K562 (cell line): ENCODE data around the gene TNFRSF19. TPM values are rescaled to one million over a fixed set of nuclear protein-coding genes. Genes with fewer than 3 reads are reported as not detected.

Source experiments
- ATAC-seq: fragments of 200-7000 bp; cut with Tn5 transposase; 3 replicates; pipeline ENCODE4 v1.9.1; 2020; ENCODE audit warnings: moderate library complexity
- BruUV-seq: library from RNA; stranded (reverse); fragments of 400-500 nt; replicated peaks from 2 replicates; lab custom pipeline; 2021; lab: Mats Ljungman, UMichigan
- CTCF ChIA-PET: fragments of 300-600 bp; formaldehyde crosslinking; extraction: SDS; loops from one replicate; lab custom pipeline; 2021; ENCODE audit warnings: low intra/inter-chr PET ratio; lab: Yijun Ruan, JAX
- POLR2A ChIA-PET: fragments of 300-600, 350-650 bp; sonication (Branson Sonifier 250); formaldehyde crosslinking; extraction: SDS; loops from one replicate; lab custom pipeline; 2021; ENCODE audit warnings: antibody characterized with exemption, inconsistent platforms; lab: Yijun Ruan, JAX
- DNase-seq, 4 experiments: peaks; one replicate each; pipeline versions ENCODE4 v3.0.0 to v3.0.0-alpha.2; 2011 to 2018; ENCODE audit warnings: low spot score in 3 of 4, mixed read lengths in 3 of 4; ENCODE audit errors: extremely low read depth in 1 of 4
- FAIRE-seq: peaks from 2 replicates; lab custom pipeline; 2011; peaks lifted over from hg19 to GRCh38; lab: Jason Lieb, UNC
- H2AFZ ChIP-seq: 2 replicates; pipeline ENCODE4 v1.6.0; 2011; ENCODE audit warnings: low read depth, low read length, control low read depth, inconsistent platforms
- H3K27ac ChIP-seq: fragments of 200-600 bp; 3 replicates; pipeline ENCODE4 v1.8.0; 2011; ENCODE audit warnings: low read depth, mild to moderate bottlenecking, control low read depth, inconsistent platforms, low read length, moderate library complexity, mixed read lengths; ENCODE audit errors: extremely low read depth
- H3K27me3 ChIP-seq, 2 experiments: fragments of 300-600 bp in 1 of 2; 2 replicates in 1 of 2; 3 replicates in 1 of 2; pipeline versions ENCODE4 v1.6.0 to v1.8.0; 2011; ENCODE audit warnings: inconsistent platforms in 2 of 2, low read length in 2 of 2, mild to moderate bottlenecking in 1 of 2, mixed read lengths in 1 of 2, moderate library complexity in 1 of 2; ENCODE audit not compliant: control insufficient read depth in 2 of 2, insufficient read depth in 2 of 2
- H3K36me3 ChIP-seq: fragments of 300-600 bp; 3 replicates; pipeline ENCODE4 v1.8.0; 2011; ENCODE audit warnings: mild to moderate bottlenecking, low read length, inconsistent platforms; ENCODE audit not compliant: control insufficient read depth, insufficient read depth
- H3K4me1 ChIP-seq, 2 experiments: fragments of 200-600 bp in 1 of 2; replicated peaks in 1 of 2; 2 replicates in 1 of 2; 3 replicates in 1 of 2; pipeline versions ENCODE4 v1.5.1 to v1.8.0; 2011; ENCODE audit warnings: inconsistent platforms in 2 of 2, low read length in 2 of 2, mild to moderate bottlenecking in 1 of 2, mixed read lengths in 1 of 2, moderate library complexity in 1 of 2; ENCODE audit not compliant: control insufficient read depth in 2 of 2, insufficient read depth in 2 of 2
- H3K4me2 ChIP-seq: 2 replicates; pipeline ENCODE4 v1.6.1; 2011; ENCODE audit warnings: low read length, control low read depth, inconsistent platforms, mixed read lengths; ENCODE audit not compliant: insufficient read depth
- H3K4me3 ChIP-seq: fragments of 200-600 bp; sonication (generic), shearing (Covaris generic); 2 replicates; pipeline ENCODE4 v1.5.1; 2016; ENCODE audit warnings: control low read depth, inconsistent platforms
- H3K79me2 ChIP-seq: fragments of 200-600 bp; 3 replicates; pipeline ENCODE4 v1.8.0; 2011; ENCODE audit warnings: low read length, inconsistent platforms; ENCODE audit not compliant: control insufficient read depth, insufficient read depth
- H3K9ac ChIP-seq, 2 experiments: 2 replicates each; pipeline versions ENCODE4 v1.6.0 to v1.6.1; 2011; ENCODE audit warnings: low read depth in 2 of 2, low read length in 2 of 2, control low read depth in 1 of 2, inconsistent platforms in 1 of 2, mild to moderate bottlenecking in 1 of 2, mixed read lengths in 1 of 2; ENCODE audit not compliant: insufficient read depth in 1 of 2
- H3K9me1 ChIP-seq: one replicate; pipeline ENCODE4 v1.6.0; 2011; ENCODE audit warnings: inconsistent platforms, mild to moderate bottlenecking, low read length, moderate library complexity; ENCODE audit not compliant: control insufficient read depth, insufficient read depth
- H3K9me3 ChIP-seq: replicated peaks from 2 replicates; pipeline ENCODE4 v1.5.1; 2011; ENCODE audit warnings: low read depth, low read length, inconsistent platforms; ENCODE audit not compliant: control insufficient read depth, insufficient read depth
- H4K20me1 ChIP-seq: replicated peaks from 2 replicates; pipeline ENCODE4 v1.6.1; 2011; ENCODE audit warnings: low read length, inconsistent platforms, mixed read lengths; ENCODE audit not compliant: control insufficient read depth, insufficient read depth
- SOX6 ChIP-seq: fragments of 450-650 bp; IDR thresholded peaks from 2 replicates; pipeline ENCODE4 v1.6.1; 2014; ENCODE audit warnings: mild to moderate bottlenecking
- TCF7L2 ChIP-seq: fragments of 150-350 bp; IDR thresholded peaks from 2 replicates; pipeline ENCODE4 v1.6.1; 2016; ENCODE audit warnings: low read depth, mild to moderate bottlenecking, low read length, moderate library complexity
- THRAP3 ChIP-seq: fragments of 450-650 bp; IDR thresholded peaks from 2 replicates; pipeline ENCODE4 v1.6.1; 2016; ENCODE audit warnings: mild to moderate bottlenecking, inconsistent platforms, borderline replicate concordance
- TSC22D4 ChIP-seq: fragments of 450-650 bp; IDR thresholded peaks from 2 replicates; pipeline ENCODE4 v1.6.1; 2016; ENCODE audit warnings: missing genetic modification characterization, missing biosample characterization, control low read depth
- WHSC1 ChIP-seq: IDR thresholded peaks from one replicate; pipeline ENCODE4 v1.6.1; 2012; ENCODE audit warnings: low read length, control low read depth, inconsistent platforms
- ZNF140 ChIP-seq: fragments of 250-450 bp; sonication (Bioruptor Pico); IDR thresholded peaks from 2 replicates; pipeline ENCODE4 v1.8.0; 2021; ENCODE audit warnings: moderate library complexity, mild to moderate bottlenecking, inconsistent platforms
- in situ Hi-C: fragments of 300-500 bp; cut with MboI; formaldehyde crosslinking; loops from 4 replicates; pipeline ENCODE4 v1.15.0; 2018; ENCODE audit warnings: inconsistent platforms, mixed read lengths
- intact Hi-C: fragments of 100-400 bp; cut with micrococcal nuclease; formaldehyde crosslinking; loops from 2 replicates; pipeline ENCODE4 v1.14.2; 2022
- polyA plus RNA-seq, 8 experiments: library from polyadenylated mRNA; depleted of rRNA in 4 of 8; stranded (reverse) in 5 of 8; unstranded in 3 of 8; fragments of >200 nt; fragmentation: Nextera tagmentation in 2 of 8; fragmentation: Illumina TruSeq in 1 of 8; extraction: Ambion mirVana in 2 of 8; extraction: Trizol in 1 of 8; gene quantifications; 2 replicates each; pipeline versions ENCODE4 v1.2.1 to v1.2.3, GENCODE V29; 2011 to 2014; ENCODE audit warnings: inconsistent platforms in 1 of 8, missing spikeins in 1 of 8
- total RNA-seq, 7 experiments: library from RNA; depleted of rRNA in 6 of 7; stranded (reverse); fragments of >200 nt in 6 of 7; fragmentation: Illumina TruSeq in 2 of 7; extraction: Trizol in 2 of 7; gene quantifications; 2 replicates each; pipeline versions ENCODE4 v1.2.1 to v1.2.3, GENCODE V29; 2011 to 2021; ENCODE audit warnings: low replicate concordance in 1 of 7
- TF ChIP-seq, protein P1 (sequence below): fragments of 450-650 bp; conservative IDR thresholded peaks from 2 replicates; pipeline ENCODE4 v1.6.1; 2016; ENCODE audit warnings: missing genetic modification characterization, low read depth, mild to moderate bottlenecking, missing compliant biosample characterization, moderate library complexity

TNFRSF19 gene
- total and polyA plus RNA-seq, 9 of the 15 experiments (the other 6 are each of a cell fraction or from before 2014, with no cell fraction given) = 0.01 to 0.07 TPM; not detected in 7

DNA sequence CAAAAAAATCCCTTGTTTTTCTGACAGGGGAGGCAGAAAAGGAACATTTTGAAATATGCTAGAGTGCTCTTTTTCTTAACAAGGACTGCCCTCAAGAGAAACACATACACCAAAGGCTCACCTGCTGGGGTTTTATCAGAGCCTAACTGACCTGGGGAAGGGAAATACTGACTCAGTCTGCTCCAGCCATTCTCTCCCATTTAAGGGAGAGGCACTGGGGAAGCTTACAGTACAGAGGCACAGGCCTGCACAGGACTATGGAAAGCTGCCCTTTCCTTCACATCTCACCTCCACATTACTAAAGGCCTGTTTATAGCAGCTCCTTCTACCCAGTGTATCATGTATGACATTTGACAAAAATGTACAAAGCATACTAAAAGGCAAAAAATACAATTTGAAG lies 30.3 kb downstream of the TNFRSF19 start:
- ChIA-PET CTCF (no interaction called here), POLR2A (no interaction called here)
- no peak overlapping the region for H3K4me2 ChIP-seq
- H3K9me3 ChIP-seq = no peaks in the 10 kb centered on the region
- no peaks in the 10 kb centered on the region for H3K27me3 ChIP-seq
- no peak overlapping the region for H3K27ac ChIP-seq
- no peak overlapping the region for H2AFZ ChIP-seq
- no peaks in the 10 kb centered on the region for H3K79me2 ChIP-seq
- no peak for FAIRE-seq
- in situ Hi-C loops (no loop called here), intact Hi-C loops (no loop called here)
- DNase-seq = no peak
- no peaks in the 10 kb centered on the region for H3K36me3 ChIP-seq
- H4K20me1 ChIP-seq = no peaks in the 10 kb centered on the region
- H3K4me3 ChIP-seq = no peak overlapping the region
- no peak overlapping the region for H3K9ac ChIP-seq
- BruUV-seq = no TSS peak
- H3K4me1 ChIP-seq = no peaks in the 10 kb centered on the region
- no peaks in the 10 kb centered on the region for H3K9me1 ChIP-seq
- TF ChIP-seq, protein P1, sequence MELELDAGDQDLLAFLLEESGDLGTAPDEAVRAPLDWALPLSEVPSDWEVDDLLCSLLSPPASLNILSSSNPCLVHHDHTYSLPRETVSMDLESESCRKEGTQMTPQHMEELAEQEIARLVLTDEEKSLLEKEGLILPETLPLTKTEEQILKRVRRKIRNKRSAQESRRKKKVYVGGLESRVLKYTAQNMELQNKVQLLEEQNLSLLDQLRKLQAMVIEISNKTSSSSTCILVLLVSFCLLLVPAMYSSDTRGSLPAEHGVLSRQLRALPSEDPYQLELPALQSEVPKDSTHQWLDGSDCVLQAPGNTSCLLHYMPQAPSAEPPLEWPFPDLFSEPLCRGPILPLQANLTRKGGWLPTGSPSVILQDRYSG (tag) = no peak
- TF ChIP-seq TSC22D4 (tag) (no peak), THRAP3 (no peak), SOX6 (no peak), WHSC1 (no peak), TCF7L2 (no peak), ZNF140 (CRISPR knock-in tag) (no peak)
- no peak for ATAC-seq
